K562 (cell line): Measurements from ENCODE around the gene ATP5MC3. TPM values are rescaled to one million over a fixed set of nuclear protein-coding genes. Genes with fewer than 3 reads are reported as not detected.
A peak's percentile ranks its signal among the peaks of the same experiment; 100 is the strongest.

ENCODE experiments used
- ESRRB ChIP-seq: fragments of 250-450 bp; sonication (Bioruptor Pico); IDR thresholded peaks from 2 replicates; pipeline ENCODE4 v1.5.0; 2020; ENCODE audit warnings: mild to moderate bottlenecking, moderate library complexity, borderline replicate concordance
- FOSL1 ChIP-seq: fragments of 200-800 bp; sonication (Bioruptor generic); conservative IDR thresholded peaks from 2 replicates; pipeline ENCODE4 v1.6.1; 2016; ENCODE audit warnings: missing genetic modification characterization, missing compliant biosample characterization
- JUNB ChIP-seq: fragments of 450-650 bp; formaldehyde crosslinking; conservative IDR thresholded peaks from 2 replicates; pipeline ENCODE4 v1.4.0; 2020; ENCODE audit warnings: mild to moderate bottlenecking
- MAFK ChIP-seq: IDR thresholded peaks from 2 replicates; pipeline ENCODE4 v1.6.1; 2011; ENCODE audit warnings: low read length, improper control_type of control experiment
- NCOA6 ChIP-seq: fragments of 450-650 bp; IDR thresholded peaks from 2 replicates; pipeline ENCODE4 v1.6.1; 2017; ENCODE audit warnings: mild to moderate bottlenecking
- NR2C2 ChIP-seq, 2 experiments: fragments of 200-800 bp in 1 of 2; sonication (Bioruptor generic) in 1 of 2; sonication (generic) in 1 of 2; formaldehyde crosslinking in 1 of 2; IDR thresholded peaks; 2 replicates each; pipeline versions ENCODE4 v1.6.1 to v1.8.0; 2016 to 2022; ENCODE audit warnings: mild to moderate bottlenecking in 1 of 2, missing compliant biosample characterization in 1 of 2, missing genetic modification characterization in 1 of 2, missing genetic modification reagents in 1 of 2
- POLR2A ChIP-seq: fragments of 450-650 bp; conservative IDR thresholded peaks from 2 replicates; pipeline ENCODE4 v1.6.1; 2016
- POLR2AphosphoS5 ChIP-seq: IDR thresholded peaks from 2 replicates; pipeline ENCODE4 v1.6.1; 2011; ENCODE audit warnings: mild to moderate bottlenecking, low read depth, low read length, moderate library complexity; ENCODE audit not compliant: control insufficient read depth, insufficient read depth
- PRDM10 ChIP-seq: fragments of 450-650 bp; IDR thresholded peaks from 2 replicates; pipeline ENCODE4 v1.6.1; 2018; ENCODE audit not compliant: partially characterized antibody
- PRMT5 ChIP-seq: sonication (generic); formaldehyde crosslinking; IDR thresholded peaks from 2 replicates; pipeline ENCODE4 v1.5.0; 2020; ENCODE audit warnings: missing genetic modification reagents
- PURB ChIP-seq: sonication (generic); formaldehyde crosslinking; IDR thresholded peaks from 2 replicates; pipeline ENCODE4 v1.9.0; 2021; ENCODE audit warnings: low read depth, mild to moderate bottlenecking, missing genetic modification reagents
- RAD51 ChIP-seq: fragments of 450-650 bp; IDR thresholded peaks from 2 replicates; pipeline ENCODE4 v1.7.1; 2016; ENCODE audit warnings: low read depth, mild to moderate bottlenecking, borderline replicate concordance
- RBM14 ChIP-seq: fragments of 200-400 bp; formaldehyde crosslinking; IDR thresholded peaks from 2 replicates; pipeline ENCODE4 v1.6.1; 2018; ENCODE audit warnings: low read depth, mild to moderate bottlenecking, low read length, moderate library complexity, borderline replicate concordance; ENCODE audit not compliant: insufficient read depth
- RBM39 ChIP-seq: fragments of 200-400 bp; formaldehyde crosslinking; optimal IDR thresholded peaks from 2 replicates; pipeline ENCODE3; 2018; ENCODE audit warnings: low read depth, low read length
- RFX1 ChIP-seq: fragments of 450-650 bp; IDR thresholded peaks from 2 replicates; pipeline ENCODE4 v1.6.1; 2016; ENCODE audit warnings: mild to moderate bottlenecking, moderate library complexity
- RUNX1 ChIP-seq: sonication (generic); IDR thresholded peaks from 2 replicates; pipeline ENCODE4 v1.6.1; 2016; ENCODE audit warnings: antibody characterized with exemption, low read depth
- SAP30 ChIP-seq: fragments of 200-600 bp; sonication (generic); IDR thresholded peaks from 2 replicates; pipeline ENCODE4 v1.6.1; 2012; ENCODE audit warnings: borderline replicate concordance, low read depth, mild to moderate bottlenecking, moderate library complexity, low read length, control low read depth, inconsistent platforms; ENCODE audit not compliant: insufficient read depth, poor library complexity, severe bottlenecking
- SIRT6 ChIP-seq: IDR thresholded peaks from one replicate; pipeline ENCODE4 v1.6.1; 2012; ENCODE audit warnings: low read depth, mild to moderate bottlenecking, control low read depth, inconsistent platforms, low read length, moderate library complexity
- SMARCC2 ChIP-seq: fragments of 450-650 bp; IDR thresholded peaks from 2 replicates; pipeline ENCODE4 v1.6.1; 2017; ENCODE audit warnings: antibody characterized with exemption, moderate library complexity, mild to moderate bottlenecking, low read depth
- TARDBP ChIP-seq: fragments of 450-650 bp; IDR thresholded peaks from 2 replicates; pipeline ENCODE4 v1.6.1; 2016
- USF1 ChIP-seq: sonication (generic); formaldehyde crosslinking; IDR thresholded peaks from 2 replicates; pipeline ENCODE4 v1.9.0; 2022; ENCODE audit warnings: mild to moderate bottlenecking, missing genetic modification reagents
- ZBTB43 ChIP-seq: sonication (generic); formaldehyde crosslinking; IDR thresholded peaks from 2 replicates; pipeline ENCODE4 v1.8.0; 2023; ENCODE audit warnings: mild to moderate bottlenecking, missing genetic modification reagents
- ZC3H4 ChIP-seq: sonication (generic); formaldehyde crosslinking; IDR thresholded peaks from 2 replicates; pipeline ENCODE4 v1.9.0; 2021; ENCODE audit warnings: missing genetic modification reagents, borderline replicate concordance
- ZNF41 ChIP-seq: fragments of 250-450 bp; sonication (Bioruptor Pico); conservative IDR thresholded peaks from 2 replicates; pipeline ENCODE4 v1.4.0; 2020; ENCODE audit warnings: mild to moderate bottlenecking
- polyA plus RNA-seq, 8 experiments: library from polyadenylated mRNA; depleted of rRNA in 4 of 8; stranded (reverse) in 5 of 8; unstranded in 3 of 8; fragments of >200 nt; fragmentation: Nextera tagmentation in 2 of 8; fragmentation: Illumina TruSeq in 1 of 8; extraction: Ambion mirVana in 2 of 8; extraction: Trizol in 1 of 8; gene quantifications; 2 replicates each; pipeline versions ENCODE4 v1.2.1 to v1.2.3, GENCODE V29; 2011 to 2014; ENCODE audit warnings: inconsistent platforms in 1 of 8, missing spikeins in 1 of 8
- total RNA-seq, 7 experiments: library from RNA; depleted of rRNA in 6 of 7; stranded (reverse); fragments of >200 nt in 6 of 7; fragmentation: Illumina TruSeq in 2 of 7; extraction: Trizol in 2 of 7; gene quantifications; 2 replicates each; pipeline versions ENCODE4 v1.2.1 to v1.2.3, GENCODE V29; 2011 to 2021; ENCODE audit warnings: low replicate concordance in 1 of 7

ATP5MC3 gene
- total and polyA plus RNA-seq, 9 of the 15 experiments (the other 6 are each of a cell fraction or from before 2014, with no cell fraction given) = 423 to 2,565 (median 1,012) TPM

GRCh38 chr2:175167792-175168563 lies 13.5 kb downstream of the ATP5MC3 start, which contains the start of gene ATF2 (continued):
- TF ChIP-seq NR2C2 (CRISPR knock-in tag; IDR thresholded peaks at IDR 0.05) = 0 out of 2 replicates have a peak, but pooled peaks have one; percentile 26
- TF ChIP-seq NR2C2 (tag; IDR thresholded peaks at IDR 0.05) = peak; percentile 89
- peak; percentile 88 for TF ChIP-seq USF1 (CRISPR knock-in tag)
- TF ChIP-seq RUNX1 = no peak; the same call in 1 of the 2 replicates
- TF ChIP-seq PRMT5 (CRISPR knock-in tag) = no peak
- TF ChIP-seq PRDM10 = peak; percentile 65
- TF ChIP-seq SMARCC2 = peak; percentile 61
- TF ChIP-seq ZNF41 = no peak
- no peak for TF ChIP-seq ESRRB (CRISPR knock-in tag)
- TF ChIP-seq POLR2AphosphoS5 = peak; percentile 65; the same call in 1 of the 2 replicates
- TF ChIP-seq RAD51 = peak; percentile 89
- no peak for TF ChIP-seq SIRT6
- no peak for TF ChIP-seq TARDBP
- no peak for TF ChIP-seq ZBTB43 (CRISPR knock-in tag)
- peak; percentile 95; the same call in 1 of the 2 replicates for TF ChIP-seq ZC3H4 (CRISPR knock-in tag)
- no peak for TF ChIP-seq JUNB (CRISPR knock-in tag)
- TF ChIP-seq RFX1 = no peak
- no peak for TF ChIP-seq PURB (CRISPR knock-in tag)
- TF ChIP-seq RBM14 = no peak
- no peak for TF ChIP-seq MAFK
- no peak for TF ChIP-seq FOSL1 (tag)
- peak; percentile 97 for TF ChIP-seq POLR2A
- TF ChIP-seq NCOA6 = no peak
- peak; percentile 65 for TF ChIP-seq SAP30
- TF ChIP-seq RBM39 = no peak
